A549 (cell line): ENCODE data around the gene GHDC. TPM values are rescaled to one million over a fixed set of nuclear protein-coding genes. Genes with fewer than 3 reads are reported as not detected.
A peak's percentile ranks its signal among the peaks of the same experiment; 100 is the strongest.

Experiments used
- ATAC-seq, 2 experiments: fragments of 200-7000 bp in 1 of 2; fragments of >200 bp in 1 of 2; cut with Nextera tagmentation in 1 of 2; cut with Tn5 transposase in 1 of 2; 3 replicates each; pipeline versions ENCODE4 v1.8.0 to v1.9.1; 2018 to 2020; ENCODE audit warnings: mild to moderate bottlenecking in 1 of 2, moderate library complexity in 1 of 2
- CTCF ChIA-PET: fragments of 300-600 bp; sonication (Branson Sonifier 250); formaldehyde crosslinking; extraction: SDS; loops from one replicate; lab custom pipeline; 2021; ENCODE audit warnings: antibody characterized with exemption, inconsistent platforms; lab: Yijun Ruan, JAX
- POLR2A ChIA-PET: fragments of 350-600 bp; formaldehyde crosslinking; extraction: SDS; loops from one replicate; lab custom pipeline; 2021; ENCODE audit warnings: antibody characterized with exemption, inconsistent platforms; lab: Yijun Ruan, JAX
- DNase-seq, 2 experiments: peaks; one replicate each; pipeline versions ENCODE4 v3.0.0 to v3.0.0-alpha.2; 2011 to 2016; ENCODE audit warnings: low read depth in 1 of 2, low spot score in 1 of 2
- FAIRE-seq: peaks from 2 replicates; lab custom pipeline; 2011; peaks lifted over from hg19 to GRCh38; lab: Jason Lieb, UNC
- H3K27ac ChIP-seq, 2 experiments: fragments of >200 bp; sonication (Bioruptor Twin); formaldehyde crosslinking; 3 replicates each; pipeline ENCODE4 v1.5.1; 2016 to 2017
- H3K4me1 ChIP-seq: fragments of >200 bp; sonication (Bioruptor Twin); formaldehyde crosslinking; 3 replicates; pipeline ENCODE4 v1.6.1; 2016
- H3K4me2 ChIP-seq: fragments of >200 bp; sonication (Bioruptor Twin); formaldehyde crosslinking; 3 replicates; pipeline ENCODE4 v1.6.1; 2016
- H3K4me3 ChIP-seq: fragments of >200 bp; sonication (Bioruptor Twin); formaldehyde crosslinking; 3 replicates; pipeline ENCODE4 v1.5.1; 2016
- H3K9me3 ChIP-seq: fragments of >200 bp; sonication (Bioruptor Twin); formaldehyde crosslinking; 3 replicates; pipeline ENCODE4 v1.6.1; 2016
- BHLHE40 ChIP-seq: IDR thresholded peaks from 2 replicates; pipeline ENCODE4 v1.6.1; 2012; ENCODE audit warnings: low read depth, low read length, inconsistent platforms
- CEBPB ChIP-seq, 2 experiments: fragments of >200 bp in 1 of 2; sonication (Bioruptor Twin) in 1 of 2; formaldehyde crosslinking in 1 of 2; IDR thresholded peaks; 2 replicates each; pipeline ENCODE4 v1.6.1; 2012 to 2016
- EHF ChIP-seq: fragments of 250-450 bp; sonication (Bioruptor Pico); IDR thresholded peaks from 2 replicates; pipeline ENCODE4 v1.5.0; 2020; ENCODE audit warnings: mild to moderate bottlenecking
- EP300 ChIP-seq, 2 experiments: fragments of >200 bp; sonication (Bioruptor Twin); formaldehyde crosslinking; IDR thresholded peaks; 2 replicates in 1 of 2; 3 replicates in 1 of 2; pipeline ENCODE4 v1.6.1; 2016 to 2017
- ESRRA ChIP-seq: fragments of 150-350 bp; IDR thresholded peaks from 2 replicates; pipeline ENCODE4 v1.6.1; 2014; ENCODE audit warnings: mild to moderate bottlenecking, low read length, borderline replicate concordance
- HOXB13 ChIP-seq: fragments of 250-450 bp; sonication (Bioruptor Pico); IDR thresholded peaks from 2 replicates; pipeline ENCODE4 v1.5.0; 2020; ENCODE audit warnings: low read depth, mild to moderate bottlenecking, moderate library complexity
- JUN ChIP-seq, 2 experiments: fragments of >200 bp; sonication (Bioruptor Twin); formaldehyde crosslinking; IDR thresholded peaks; 2 replicates in 1 of 2; 3 replicates in 1 of 2; pipeline ENCODE4 v1.6.1; 2016 to 2017
- JUNB ChIP-seq: fragments of >200 bp; sonication (Bioruptor Twin); formaldehyde crosslinking; IDR thresholded peaks from 2 replicates; pipeline ENCODE4 v1.6.1; 2016
- KDM5A ChIP-seq: fragments of 200-600 bp; sonication (generic); IDR thresholded peaks from 2 replicates; pipeline ENCODE4 v1.6.1; 2016; ENCODE audit warnings: antibody characterized with exemption, mild to moderate bottlenecking
- MAFK ChIP-seq: fragments of 450-650 bp; IDR thresholded peaks from 2 replicates; pipeline ENCODE4 v1.6.1; 2014; ENCODE audit not compliant: partially characterized antibody
- MAZ ChIP-seq: fragments of 150-350 bp; IDR thresholded peaks from 2 replicates; pipeline ENCODE4 v1.6.1; 2014; ENCODE audit warnings: antibody characterized with exemption, low read depth, low read length, borderline replicate concordance
- NPAS2 ChIP-seq: fragments of 250-450 bp; sonication (Bioruptor Pico); IDR thresholded peaks from 2 replicates; pipeline ENCODE4 v1.8.0; 2022; ENCODE audit warnings: mild to moderate bottlenecking, moderate library complexity, borderline replicate concordance
- PHF8 ChIP-seq: fragments of 200-600 bp; sonication (generic); IDR thresholded peaks from 2 replicates; pipeline ENCODE4 v1.6.1; 2016; ENCODE audit warnings: low read depth, mild to moderate bottlenecking, antibody characterized with exemption, moderate library complexity, borderline replicate concordance
- POLR2A ChIP-seq: IDR thresholded peaks from 2 replicates; pipeline ENCODE4 v1.6.1; 2012; ENCODE audit warnings: mild to moderate bottlenecking, low read length
- RARB ChIP-seq: fragments of 250-450 bp; sonication (Bioruptor Pico); IDR thresholded peaks from 2 replicates; pipeline ENCODE4 v1.8.0; 2021; ENCODE audit warnings: mild to moderate bottlenecking, moderate library complexity
- SMC3 ChIP-seq: fragments of >200 bp; sonication (Bioruptor Twin); formaldehyde crosslinking; IDR thresholded peaks from 3 replicates; pipeline ENCODE4 v1.6.1; 2018; ENCODE audit warnings: inconsistent platforms
- TFCP2L1 ChIP-seq: fragments of 250-450 bp; sonication (Bioruptor Pico); IDR thresholded peaks from 2 replicates; pipeline ENCODE4 v1.5.0; 2021; ENCODE audit warnings: mild to moderate bottlenecking
- ZC3H11A ChIP-seq: fragments of 450-650 bp; IDR thresholded peaks from 2 replicates; pipeline ENCODE4 v1.6.1; 2014; ENCODE audit warnings: antibody characterized with exemption, mild to moderate bottlenecking
- ZFP36 ChIP-seq: fragments of 450-650 bp; IDR thresholded peaks from 2 replicates; pipeline ENCODE4 v1.6.1; 2014; ENCODE audit warnings: borderline replicate concordance; ENCODE audit not compliant: partially characterized antibody
- ZSCAN20 ChIP-seq: fragments of 250-450 bp; sonication (Bioruptor Pico); IDR thresholded peaks from 2 replicates; pipeline ENCODE4 v1.8.0; 2022; ENCODE audit warnings: mild to moderate bottlenecking, moderate library complexity
- WGBS: methylation state at CpG from one replicate; pipeline ENCODE4 v1.1.6; 2017; ENCODE audit errors: missing lambda C conversion rate; 5-methylcytosine and 5-hydroxymethylcytosine counted together
- polyA minus RNA-seq: library from RNA; depleted of rRNA, polyadenylated mRNA; stranded (reverse); fragments of >200 nt; gene quantifications from 2 replicates; pipeline ENCODE4 v1.2.3, GENCODE V29; 2011; rRNA and poly(A)+ RNA removed
- polyA plus RNA-seq, 4 experiments: library from polyadenylated mRNA; depleted of rRNA in 3 of 4; stranded (reverse); fragments of >200 nt; fragmentation: RNase III in 1 of 4; extraction: RNeasy Plus Mini Kit Qiagen cat#74134 plus additional on column Dnase treatment in 1 of 4; gene quantifications; 2 replicates in 3 of 4; 3 replicates in 1 of 4; pipeline ENCODE4 v1.2.3, GENCODE V29; 2011 to 2017
- TF ChIP-seq, protein P1 (sequence below): IDR thresholded peaks from 2 replicates; pipeline ENCODE4 v1.6.1; 2012
- TF ChIP-seq, protein P2 (sequence below): fragments of >200 bp; sonication (Bioruptor Twin); formaldehyde crosslinking; IDR thresholded peaks from 3 replicates; pipeline ENCODE4 v1.6.1; 2016
- TF ChIP-seq, protein P3 (sequence below): fragments of 450-650 bp; IDR thresholded peaks from 2 replicates; pipeline ENCODE4 v1.6.1; 2014; ENCODE audit warnings: antibody characterized with exemption
- TF ChIP-seq, protein P4 (sequence below): IDR thresholded peaks from 2 replicates; pipeline ENCODE4 v1.6.1; 2012

Gene GHDC, protein sequence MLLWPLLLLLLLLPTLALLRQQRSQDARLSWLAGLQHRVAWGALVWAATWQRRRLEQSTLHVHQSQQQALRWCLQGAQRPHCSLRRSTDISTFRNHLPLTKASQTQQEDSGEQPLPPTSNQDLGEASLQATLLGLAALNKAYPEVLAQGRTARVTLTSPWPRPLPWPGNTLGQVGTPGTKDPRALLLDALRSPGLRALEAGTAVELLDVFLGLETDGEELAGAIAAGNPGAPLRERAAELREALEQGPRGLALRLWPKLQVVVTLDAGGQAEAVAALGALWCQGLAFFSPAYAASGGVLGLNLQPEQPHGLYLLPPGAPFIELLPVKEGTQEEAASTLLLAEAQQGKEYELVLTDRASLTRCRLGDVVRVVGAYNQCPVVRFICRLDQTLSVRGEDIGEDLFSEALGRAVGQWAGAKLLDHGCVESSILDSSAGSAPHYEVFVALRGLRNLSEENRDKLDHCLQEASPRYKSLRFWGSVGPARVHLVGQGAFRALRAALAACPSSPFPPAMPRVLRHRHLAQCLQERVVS
- 12.3 and 14.2 TPM in 2 replicates for polyA plus RNA-seq (2011; rRNA removed)
- polyA plus RNA-seq (2012; cell fraction: cytosol; rRNA removed) = 10.2 and 15.0 TPM in 2 replicates
- polyA plus RNA-seq (2012; cell fraction: nucleus; rRNA removed) = 32.5 and 54.6 TPM in 2 replicates
- 19.4 to 25.7 TPM (median 23.4 TPM) in 3 replicates for polyA plus RNA-seq (2017; fragmentation: RNase III; extraction: RNeasy Plus Mini Kit Qiagen cat#74134 plus additional on column Dnase treatment)
- 13.2 and 13.7 TPM in 2 replicates for polyA minus RNA-seq

DNA sequence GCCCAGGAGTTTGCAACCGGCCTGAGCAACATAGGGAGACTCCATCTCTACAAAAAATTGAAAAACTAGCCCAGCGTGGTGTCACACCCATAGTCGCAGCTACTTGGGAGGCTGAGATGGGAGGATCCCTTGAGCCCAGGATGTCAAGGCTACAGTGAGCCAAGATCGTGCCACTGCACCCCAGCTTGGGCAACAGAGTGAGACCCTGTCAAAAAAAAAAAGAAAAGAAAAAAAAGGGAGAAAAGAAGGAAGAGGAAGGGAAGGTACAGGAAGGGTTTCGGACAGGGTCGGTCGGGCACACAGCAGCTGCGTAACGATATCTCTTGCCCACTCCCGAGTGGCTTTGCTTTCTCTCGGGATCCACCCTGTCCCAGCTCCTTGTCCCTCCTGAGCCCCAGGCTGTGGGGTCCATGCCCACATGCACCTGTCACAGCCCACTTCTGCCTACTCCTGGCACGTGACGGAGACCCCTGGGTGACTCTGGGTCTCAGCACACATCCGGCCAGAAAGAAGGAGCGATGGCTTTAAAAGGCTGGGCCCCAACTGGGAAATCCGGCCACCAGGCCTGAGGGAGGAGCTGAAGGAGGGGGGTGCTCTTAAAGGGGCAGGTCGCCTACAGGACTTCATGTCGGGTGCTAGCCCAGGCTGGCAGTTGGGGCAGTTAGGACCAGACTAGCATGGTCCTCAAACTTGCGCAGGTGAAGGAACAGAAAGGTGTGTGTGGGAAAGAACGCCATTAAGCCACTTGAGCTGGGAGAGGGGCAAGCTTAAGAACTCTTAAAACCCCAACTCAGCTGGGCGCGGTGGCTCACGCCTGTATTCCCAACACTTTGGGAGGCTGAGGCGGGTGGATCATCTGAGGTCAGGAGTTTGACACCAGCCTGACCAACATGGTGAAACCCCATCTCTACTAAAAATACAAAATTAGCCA lies at the start of gene GHDC:
TSS of gene GHDC (minus strand) at position 526 of the 931 bp plus-strand sequence. CDS start 913 bp downstream, outside the sequence.
- 20% methylated on average over 24 of the region's 24 CpGs for WGBS
- peak; percentile 61 for FAIRE-seq
- ChIA-PET CTCF (interaction anchor here (0.6 to 6.7 kb wide), 16 partner anchors 8 to 331 kb away, joined by 3 to 76 read pairs (median 4); partner anchors contain the start of genes HCRT, KCNH4 and STAT5A), POLR2A (interaction anchor here (0.6 kb wide), 1 partner anchor 186 kb away, joined by 3 read pairs; no protein-coding TSS in a partner anchor)
- Histone ChIP-seq H3K4me3 (peak within 1 kb of the TSS; percentile 79), H3K27ac (peak within 1 kb of the TSS; percentile 91 to 94), H3K9me3 (no peaks in the 10 kb centered on the region), H3K4me1 (peaks cover 8% of the 10 kb centered on the region; the same call in 2 of the 3 replicates), H3K4me2 (peak within 1 kb of the TSS; percentile 88)
- ATAC-seq = peak; percentile 97
- TF ChIP-seq, protein P1, sequence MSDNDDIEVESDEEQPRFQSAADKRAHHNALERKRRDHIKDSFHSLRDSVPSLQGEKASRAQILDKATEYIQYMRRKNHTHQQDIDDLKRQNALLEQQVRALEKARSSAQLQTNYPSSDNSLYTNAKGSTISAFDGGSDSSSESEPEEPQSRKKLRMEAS = peak; percentile 95
- TF ChIP-seq JUN (IDR thresholded peaks at IDR 0.05) = peak in 1 of 2 experiments; percentile 55; a peak in 1 of 5 replicates
- TF ChIP-seq HOXB13 (CRISPR knock-in tag) = no peak
- no peak for TF ChIP-seq MAZ
- TF ChIP-seq, protein P2, sequence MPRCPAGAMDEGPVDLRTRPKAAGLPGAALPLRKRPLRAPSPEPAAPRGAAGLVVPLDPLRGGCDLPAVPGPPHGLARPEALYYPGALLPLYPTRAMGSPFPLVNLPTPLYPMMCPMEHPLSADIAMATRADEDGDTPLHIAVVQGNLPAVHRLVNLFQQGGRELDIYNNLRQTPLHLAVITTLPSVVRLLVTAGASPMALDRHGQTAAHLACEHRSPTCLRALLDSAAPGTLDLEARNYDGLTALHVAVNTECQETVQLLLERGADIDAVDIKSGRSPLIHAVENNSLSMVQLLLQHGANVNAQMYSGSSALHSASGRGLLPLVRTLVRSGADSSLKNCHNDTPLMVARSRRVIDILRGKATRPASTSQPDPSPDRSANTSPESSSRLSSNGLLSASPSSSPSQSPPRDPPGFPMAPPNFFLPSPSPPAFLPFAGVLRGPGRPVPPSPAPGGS = 0 out of 3 replicates have a peak, but pooled peaks have one; percentile 23
- TF ChIP-seq KDM5A = no peak
- TF ChIP-seq, protein P3, sequence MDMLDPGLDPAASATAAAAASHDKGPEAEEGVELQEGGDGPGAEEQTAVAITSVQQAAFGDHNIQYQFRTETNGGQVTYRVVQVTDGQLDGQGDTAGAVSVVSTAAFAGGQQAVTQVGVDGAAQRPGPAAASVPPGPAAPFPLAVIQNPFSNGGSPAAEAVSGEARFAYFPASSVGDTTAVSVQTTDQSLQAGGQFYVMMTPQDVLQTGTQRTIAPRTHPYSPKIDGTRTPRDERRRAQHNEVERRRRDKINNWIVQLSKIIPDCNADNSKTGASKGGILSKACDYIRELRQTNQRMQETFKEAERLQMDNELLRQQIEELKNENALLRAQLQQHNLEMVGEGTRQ = peak; percentile 61
- TF ChIP-seq ZC3H11A = no peak
- TF ChIP-seq POLR2A = peak; percentile 56
- peak; percentile 83 to 92 for DNase-seq

DNA sequence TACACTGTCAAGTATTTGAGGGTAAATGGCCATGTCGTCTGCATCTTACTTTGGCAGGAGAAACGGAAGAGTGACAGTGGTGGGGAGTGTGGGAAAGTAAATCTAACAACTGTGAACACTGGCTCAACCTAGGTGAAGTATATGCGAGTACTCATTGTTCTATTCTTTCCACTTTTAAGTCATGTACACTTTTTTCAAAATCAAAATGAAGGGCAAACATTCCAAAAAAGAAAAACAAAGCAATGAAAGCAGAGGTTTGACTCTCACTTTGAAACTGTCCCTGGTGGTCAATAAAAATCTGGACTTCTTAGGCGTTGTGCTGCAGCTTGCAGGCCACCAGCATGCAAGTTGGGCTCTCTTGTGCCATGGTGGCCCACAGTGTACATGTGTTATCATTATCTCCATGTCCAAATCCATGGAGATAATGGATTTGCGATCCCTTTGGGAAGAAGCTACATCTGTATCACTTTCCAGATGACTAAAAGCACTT lies 49.2 kb upstream of the GHDC start:
- Histone ChIP-seq H3K27ac (0 out of 6 replicates have a peak overlapping the region, but pooled peaks of 1 of the 2 experiments have one; percentile 5), H3K4me2 (0 out of 3 replicates have a peak overlapping the region, but pooled peaks have one; percentile 0), H3K4me3 (no peak overlapping the region), H3K9me3 (peaks cover 8% of the 10 kb centered on the region; the same call in 1 of the 3 replicates), H3K4me1 (peaks cover 32% of the 10 kb centered on the region)
- CTCF ChIA-PET = interaction anchor here (0.6 to 0.9 kb wide), 2 partner anchors 60 to 1240 kb away, joined by 3 read pairs; partner anchors contain the start of gene DHX8
- DNase-seq (no peak), FAIRE-seq (no peak), ATAC-seq (peak; percentile 71 to 74; a peak in 5 of 6 replicates)
- POLR2A ChIA-PET = no interaction called here
- TF ChIP-seq PHF8 (no peak), ZSCAN20 (CRISPR knock-in tag) (no peak), JUN (IDR thresholded peaks at IDR 0.05) (no peak), TFCP2L1 (CRISPR knock-in tag) (no peak), KDM5A (no peak), CEBPB (IDR thresholded peaks at IDR 0.05) (no peak), ESRRA (no peak)
- 84% methylated on average over 5 of the region's 5 CpGs for WGBS

DNA sequence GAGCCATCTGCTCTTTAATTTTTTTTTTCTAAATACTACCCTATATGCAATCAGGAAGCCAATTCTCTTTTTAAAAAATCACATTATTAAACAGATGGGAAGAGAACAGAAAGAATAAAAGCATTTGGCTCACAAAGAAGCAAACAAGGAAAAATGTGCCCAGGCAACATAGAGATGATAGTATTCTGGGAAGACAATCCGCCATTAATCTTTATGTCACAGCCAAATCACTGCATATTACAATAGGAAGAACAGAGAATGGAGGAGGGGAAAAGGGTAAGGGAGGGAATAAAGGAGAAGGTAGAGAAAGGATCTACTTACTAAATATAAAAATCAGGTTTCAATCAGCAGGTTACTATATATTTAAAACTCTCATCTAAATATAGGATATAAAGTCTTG lies 47.6 kb upstream of the GHDC start:
- 92% methylated on average over 1 of the region's 1 CpG for WGBS
- H3K4me1 ChIP-seq = peaks cover 27% of the 10 kb centered on the region
- ChIA-PET POLR2A (no interaction called here), CTCF (interaction anchor here (0.7 kb wide), 1 partner anchor 162 kb away, joined by 3 read pairs; no protein-coding TSS in a partner anchor)
- H3K4me3 ChIP-seq = no peak overlapping the region
- no peak overlapping the region for H3K4me2 ChIP-seq
- no peaks in the 10 kb centered on the region for H3K9me3 ChIP-seq
- DNase-seq (no peak), FAIRE-seq (no peak), ATAC-seq (no peak)
- no peak overlapping the region for H3K27ac ChIP-seq
- TF ChIP-seq ZSCAN20 (CRISPR knock-in tag) (no peak), BHLHE40 (no peak), RARB (CRISPR knock-in tag) (no peak), MAFK (no peak), ZC3H11A (no peak), JUNB (no peak), TFCP2L1 (CRISPR knock-in tag) (no peak), ESRRA (no peak), NPAS2 (no peak), ZFP36 (no peak), EHF (CRISPR knock-in tag) (no peak), SMC3 (no peak), EP300 (IDR thresholded peaks at IDR 0.05) (no peak)
- TF ChIP-seq, protein P4, sequence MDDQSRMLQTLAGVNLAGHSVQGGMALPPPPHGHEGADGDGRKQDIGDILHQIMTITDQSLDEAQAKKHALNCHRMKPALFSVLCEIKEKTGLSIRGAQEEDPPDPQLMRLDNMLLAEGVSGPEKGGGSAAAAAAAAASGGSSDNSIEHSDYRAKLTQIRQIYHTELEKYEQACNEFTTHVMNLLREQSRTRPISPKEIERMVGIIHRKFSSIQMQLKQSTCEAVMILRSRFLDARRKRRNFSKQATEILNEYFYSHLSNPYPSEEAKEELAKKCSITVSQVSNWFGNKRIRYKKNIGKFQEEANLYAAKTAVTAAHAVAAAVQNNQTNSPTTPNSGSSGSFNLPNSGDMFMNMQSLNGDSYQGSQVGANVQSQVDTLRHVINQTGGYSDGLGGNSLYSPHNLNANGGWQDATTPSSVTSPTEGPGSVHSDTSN = no peak
- TF ChIP-seq, protein P3 = no peak
